Measurements from ENCODE around the gene EPS15.

DNA sequence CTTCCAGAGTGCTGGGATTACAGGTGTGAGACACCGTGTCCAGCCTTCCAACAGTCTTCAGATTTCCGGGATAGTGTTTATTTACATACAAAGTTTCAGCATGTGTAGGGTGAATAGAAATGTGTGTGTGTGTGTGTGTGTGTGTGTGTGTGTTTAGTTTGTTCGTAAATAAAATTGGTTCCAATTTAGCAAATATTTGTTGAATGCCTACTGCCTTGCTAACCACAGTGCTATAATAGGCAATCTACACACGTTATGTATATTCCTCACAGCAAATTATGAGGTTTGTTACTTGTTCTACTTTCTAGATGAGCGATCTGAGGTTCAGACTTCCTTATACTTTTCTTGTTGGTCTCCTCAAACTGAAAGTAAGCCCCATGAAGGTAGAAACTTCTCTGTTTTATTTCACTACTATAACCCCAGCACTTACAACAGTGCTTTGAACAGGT lies 32.8 kb upstream of the EPS15 start:
- TF ChIP-seq, protein P1, sequence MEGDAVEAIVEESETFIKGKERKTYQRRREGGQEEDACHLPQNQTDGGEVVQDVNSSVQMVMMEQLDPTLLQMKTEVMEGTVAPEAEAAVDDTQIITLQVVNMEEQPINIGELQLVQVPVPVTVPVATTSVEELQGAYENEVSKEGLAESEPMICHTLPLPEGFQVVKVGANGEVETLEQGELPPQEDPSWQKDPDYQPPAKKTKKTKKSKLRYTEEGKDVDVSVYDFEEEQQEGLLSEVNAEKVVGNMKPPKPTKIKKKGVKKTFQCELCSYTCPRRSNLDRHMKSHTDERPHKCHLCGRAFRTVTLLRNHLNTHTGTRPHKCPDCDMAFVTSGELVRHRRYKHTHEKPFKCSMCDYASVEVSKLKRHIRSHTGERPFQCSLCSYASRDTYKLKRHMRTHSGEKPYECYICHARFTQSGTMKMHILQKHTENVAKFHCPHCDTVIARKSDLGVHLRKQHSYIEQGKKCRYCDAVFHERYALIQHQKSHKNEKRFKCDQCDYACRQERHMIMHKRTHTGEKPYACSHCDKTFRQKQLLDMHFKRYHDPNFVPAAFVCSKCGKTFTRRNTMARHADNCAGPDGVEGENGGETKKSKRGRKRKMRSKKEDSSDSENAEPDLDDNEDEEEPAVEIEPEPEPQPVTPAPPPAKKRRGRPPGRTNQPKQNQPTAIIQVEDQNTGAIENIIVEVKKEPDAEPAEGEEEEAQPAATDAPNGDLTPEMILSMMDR (IDR thresholded peaks at IDR 0.05; ENCODE audit: low read length), result no peak
- TF ChIP-seq EZH2 (IDR thresholded peaks at IDR 0.05; ENCODE audit: borderline replicate concordance, low read length), result no peak
